IMR-90 (cell line): ENCODE results near the gene CCNK. TPM values are rescaled to one million over a fixed set of nuclear protein-coding genes. Genes with fewer than 3 reads are reported as not detected.

Experiments used
- ATAC-seq: fragments of 200-7000 bp; cut with Tn5 transposase; 2 replicates; pipeline ENCODE4 v1.9.1; 2020; ENCODE audit warnings: low read depth, mild to moderate bottlenecking, moderate library complexity
- BruUV-seq: library from RNA; stranded (reverse); fragments of 400-500 nt; replicated peaks from 2 replicates; lab custom pipeline; 2021; lab: Mats Ljungman, UMichigan
- CTCF ChIA-PET: fragments of 300-600 bp; formaldehyde crosslinking; extraction: SDS; loops from one replicate; lab custom pipeline; 2021; ENCODE audit warnings: antibody characterized with exemption; lab: Yijun Ruan, JAX
- POLR2A ChIA-PET: fragments of 300-600 bp; sonication (Branson Sonifier 250); formaldehyde crosslinking; loops from one replicate; lab custom pipeline; 2022; ENCODE audit warnings: antibody characterized with exemption; ENCODE audit not compliant: unreplicated experiment; lab: Charles Lee
- DNase-seq: peaks from one replicate; pipeline ENCODE4 v3.0.0; 2013
- H2AFZ ChIP-seq: replicated peaks from 2 replicates; pipeline ENCODE3; 2013; ENCODE audit warnings: low read length, mild to moderate bottlenecking; ENCODE audit not compliant: poor library complexity
- H2AK5ac ChIP-seq: 2 replicates; pipeline ENCODE4 v1.6.1; 2013; ENCODE audit warnings: low read depth, low read length, inconsistent platforms
- H2AK9ac ChIP-seq: replicated peaks from 2 replicates; pipeline ENCODE3; 2013; ENCODE audit warnings: mild to moderate bottlenecking, low read depth, low read length, moderate library complexity; ENCODE audit not compliant: poor library complexity
- H2BK120ac ChIP-seq: 2 replicates; pipeline ENCODE4 v1.6.1; 2013; ENCODE audit warnings: low read depth, low read length, inconsistent platforms
- H2BK15ac ChIP-seq: 3 replicates; pipeline ENCODE4 v1.6.1; 2013; ENCODE audit warnings: low read depth, low read length, inconsistent platforms
- H2BK20ac ChIP-seq: 2 replicates; pipeline ENCODE4 v1.6.1; 2013; ENCODE audit warnings: low read depth, mild to moderate bottlenecking, inconsistent platforms, low read length, moderate library complexity
- H2BK5ac ChIP-seq: 2 replicates; pipeline ENCODE4 v1.6.1; 2013; ENCODE audit warnings: mild to moderate bottlenecking, low read depth, low read length, inconsistent platforms; ENCODE audit not compliant: poor library complexity, severe bottlenecking
- H3K14ac ChIP-seq: replicated peaks from 2 replicates; pipeline ENCODE4 v1.6.1; 2013; ENCODE audit warnings: low read depth, low read length, inconsistent platforms
- H3K18ac ChIP-seq: 2 replicates; pipeline ENCODE4 v1.6.1; 2013; ENCODE audit warnings: low read depth, low read length, control low read depth
- H3K23ac ChIP-seq: 2 replicates; pipeline ENCODE4 v1.6.1; 2013; ENCODE audit warnings: low read depth, low read length, inconsistent platforms
- H3K27ac ChIP-seq: 2 replicates; pipeline ENCODE4 v1.5.1; 2013; ENCODE audit warnings: mild to moderate bottlenecking, control low read depth, low read length; ENCODE audit not compliant: insufficient read depth
- H3K27me3 ChIP-seq: 2 replicates; pipeline ENCODE4 v1.6.1; 2013; ENCODE audit warnings: low read length; ENCODE audit not compliant: control insufficient read depth, insufficient read depth
- H3K36me3 ChIP-seq: 2 replicates; pipeline ENCODE4 v1.6.1; 2013; ENCODE audit warnings: low read length, mixed read lengths; ENCODE audit not compliant: control insufficient read depth, insufficient read depth
- H3K4ac ChIP-seq: 2 replicates; pipeline ENCODE4 v1.6.1; 2013; ENCODE audit warnings: low read depth, low read length, inconsistent platforms
- H3K4me1 ChIP-seq: 2 replicates; pipeline ENCODE4 v1.6.1; 2013; ENCODE audit warnings: low read length, mixed read lengths; ENCODE audit not compliant: control insufficient read depth, insufficient read depth
- H3K4me2 ChIP-seq: 2 replicates; pipeline ENCODE4 v1.6.1; 2013; ENCODE audit warnings: low read depth, mild to moderate bottlenecking, control low read depth, low read length, moderate library complexity
- H3K4me3 ChIP-seq: 2 replicates; pipeline ENCODE4 v1.5.1; 2013; ENCODE audit warnings: low read depth, mild to moderate bottlenecking, control low read depth, low read length, moderate library complexity; ENCODE audit not compliant: insufficient read depth
- H3K56ac ChIP-seq: 2 replicates; pipeline ENCODE4 v1.6.1; 2013; ENCODE audit warnings: low read length, inconsistent platforms; ENCODE audit not compliant: insufficient read depth; ENCODE audit errors: extremely low read depth
- H3K79me1 ChIP-seq, 2 experiments: 2 replicates each; pipeline ENCODE4 v1.6.1; 2013; ENCODE audit warnings: low read length in 2 of 2, inconsistent platforms in 1 of 2, low read depth in 1 of 2
- H3K9ac ChIP-seq: 2 replicates; pipeline ENCODE4 v1.6.1; 2013; ENCODE audit warnings: low read depth, low read length, control low read depth
- H3K9me1 ChIP-seq: 2 replicates; pipeline ENCODE4 v1.6.1; 2013; ENCODE audit warnings: low read length, inconsistent platforms; ENCODE audit not compliant: insufficient read depth
- H3K9me3 ChIP-seq: 2 replicates; pipeline ENCODE4 v1.6.1; 2013; ENCODE audit warnings: low read length; ENCODE audit not compliant: control insufficient read depth, insufficient read depth
- H4K20me1 ChIP-seq: 2 replicates; pipeline ENCODE4 v1.6.1; 2013; ENCODE audit warnings: low read length, inconsistent platforms; ENCODE audit not compliant: insufficient read depth
- H4K5ac ChIP-seq: 2 replicates; pipeline ENCODE4 v1.6.1; 2013; ENCODE audit warnings: mild to moderate bottlenecking, low read depth, low read length, control low read depth
- H4K8ac ChIP-seq, 2 experiments: 2 replicates each; pipeline ENCODE4 v1.6.1; 2013; ENCODE audit warnings: low read depth in 2 of 2, low read length in 2 of 2, control low read depth in 1 of 2, inconsistent platforms in 1 of 2
- H4K91ac ChIP-seq: 2 replicates; pipeline ENCODE4 v1.6.1; 2013; ENCODE audit warnings: low read depth, low read length, inconsistent platforms; ENCODE audit not compliant: insufficient read depth
- RFX5 ChIP-seq: IDR thresholded peaks from 2 replicates; pipeline ENCODE4 v1.8.0; 2012; ENCODE audit warnings: low read depth, mild to moderate bottlenecking, low read length, moderate library complexity
- WGBS, 2 experiments: methylation state at CpG; one replicate each; pipeline versions ENCODE4 v1.1.5 to v1.1.7; 2013; ENCODE audit warnings: missing lambda C conversion rate in 2 of 2; ENCODE audit not compliant: insufficient read length in 1 of 2; ENCODE audit errors: extremely low coverage in 2 of 2; 5-methylcytosine and 5-hydroxymethylcytosine counted together
- dilution Hi-C: fragments of 300-500 bp; cut with HindIII; formaldehyde crosslinking; loops from one replicate; pipeline ENCODE4 v1.14.3; 2018; ENCODE audit warnings: low sequenced_read_pairs; ENCODE audit not compliant: unreplicated experiment
- in situ Hi-C: fragments of 300-500 bp; cut with MboI; formaldehyde crosslinking; loops from 3 replicates; pipeline ENCODE4 v1.14.3; 2019; ENCODE audit warnings: low sequenced_read_pairs, inconsistent platforms, mixed read lengths
- intact Hi-C: fragments of 100-400 bp; cut with micrococcal nuclease; formaldehyde crosslinking; loops from 2 replicates; pipeline ENCODE4 v1.10.0; 2022
- polyA plus RNA-seq, 3 experiments: library from polyadenylated mRNA; depleted of rRNA; stranded (reverse); fragments of >200 nt; gene quantifications; 2 replicates each; pipeline ENCODE4 v1.2.3, GENCODE V29; 2012; ENCODE audit warnings: low replicate concordance in 1 of 3
- total RNA-seq: library from RNA; depleted of rRNA; stranded (reverse); fragments of >200 nt; gene quantifications from 2 replicates; pipeline ENCODE4 v1.2.3, GENCODE V29; 2012

The CCNK gene
- total and polyA plus RNA-seq, 2 of the 4 experiments (the other 2 are of a cell fraction): 18.8 to 38.3 TPM

- Histone ChIP-seq H3K4me3 (no peak overlapping the region), H3K9me1 (peaks cover 12% of the 10 kb centered on the region), H3K14ac (no peak overlapping the region), H3K56ac (no peak overlapping the region), H2BK15ac (no peak overlapping the region), H3K4me2 (no peak overlapping the region), H3K27ac (no peak overlapping the region), H4K20me1 (peaks cover 59% of the 10 kb centered on the region), H3K36me3 (no peaks in the 10 kb centered on the region), H4K8ac (no peak overlapping the region), H2AK9ac (no peak overlapping the region), H2BK20ac (no peak overlapping the region), H2BK120ac (no peak overlapping the region), H3K23ac (no peak overlapping the region), H3K9ac (no peak overlapping the region), H2AFZ (no peak overlapping the region), H2BK5ac (no peak overlapping the region), H3K79me1 (peaks cover 39 to 87% of the 10 kb centered on the region in 2 experiments), H3K4ac (no peak overlapping the region), H3K4me1 (peaks cover 3% of the 10 kb centered on the region; the same call in 1 of the 2 replicates), H3K27me3 (no peaks in the 10 kb centered on the region), H2AK5ac (no peak overlapping the region), H3K18ac (no peak overlapping the region), H4K91ac (no peak overlapping the region), H3K9me3 (no peaks in the 10 kb centered on the region), H4K5ac (no peak overlapping the region)
- 91% methylated on average over 8 of the region's 12 CpGs; no CpG with 5 or more reads in 1 of the 2 experiments for WGBS, 2 experiments
- TF ChIP-seq RFX5: no peak
- DNase-seq (no peak), ATAC-seq (no peak)
- intact Hi-C loops: no loop called here
- dilution Hi-C loops: no loop called here
- in situ Hi-C loops: no loop called here
- ChIA-PET CTCF (no interaction called here), POLR2A (no interaction called here)
- no TSS peak for BruUV-seq
Measured at GRCh38 chr14:99554184-99554583, 73.0 kb downstream of the CCNK start.
